Mesenchymal stem cell (in vitro differentiated cells and primary cell): ENCODE results near the gene MYO1D.
A peak's percentile ranks its signal among the peaks of the same experiment; 100 is the strongest.

ENCODE experiments used
- DNase-seq: peaks from one replicate; pipeline ENCODE4 v3.0.0-alpha.2; 2013
- H2AFZ ChIP-seq: one replicate; pipeline ENCODE4 v1.6.1; 2013; ENCODE audit warnings: low read depth, mild to moderate bottlenecking, control low read depth, inconsistent platforms, low read length, moderate library complexity
- H2AK5ac ChIP-seq: 2 replicates; pipeline ENCODE4 v1.6.1; 2013; ENCODE audit warnings: low read length, moderate library complexity, mild to moderate bottlenecking, inconsistent platforms; ENCODE audit not compliant: severe bottlenecking
- H2BK120ac ChIP-seq: one replicate; pipeline ENCODE4 v1.6.1; 2013; ENCODE audit warnings: low read depth, mild to moderate bottlenecking, inconsistent platforms, low read length, moderate library complexity
- H2BK12ac ChIP-seq, 2 experiments: one replicate each; pipeline ENCODE4 v1.6.1; 2013; ENCODE audit warnings: inconsistent platforms in 2 of 2, low read length in 2 of 2, mild to moderate bottlenecking in 2 of 2, moderate library complexity in 2 of 2, control low read depth in 1 of 2
- H2BK15ac ChIP-seq: one replicate; pipeline ENCODE4 v1.6.1; 2013; ENCODE audit warnings: mild to moderate bottlenecking, low read depth, inconsistent platforms; ENCODE audit not compliant: poor library complexity, severe bottlenecking
- H2BK5ac ChIP-seq: 2 replicates; pipeline ENCODE4 v1.6.1; 2013; ENCODE audit warnings: low read depth, mild to moderate bottlenecking, low read length, control low read depth, inconsistent platforms; ENCODE audit not compliant: poor library complexity, severe bottlenecking
- H3K14ac ChIP-seq, 2 experiments: one replicate each; pipeline ENCODE4 v1.6.1; 2013; ENCODE audit warnings: inconsistent platforms in 2 of 2, low read length in 2 of 2, control low read depth in 1 of 2, mild to moderate bottlenecking in 1 of 2, moderate library complexity in 1 of 2
- H3K18ac ChIP-seq, 2 experiments: one replicate each; pipeline ENCODE4 v1.6.1; 2013; ENCODE audit warnings: inconsistent platforms in 2 of 2, low read length in 2 of 2, control low read depth in 1 of 2, low read depth in 1 of 2, mild to moderate bottlenecking in 1 of 2
- H3K23ac ChIP-seq, 2 experiments: one replicate each; pipeline ENCODE4 v1.6.1; 2013; ENCODE audit warnings: inconsistent platforms in 2 of 2, low read length in 2 of 2, mild to moderate bottlenecking in 2 of 2, moderate library complexity in 2 of 2, control low read depth in 1 of 2
- H3K27ac ChIP-seq: 2 replicates; pipeline ENCODE4 v1.5.1; 2013; ENCODE audit warnings: mild to moderate bottlenecking, moderate library complexity, low read length, control low read depth, inconsistent platforms; ENCODE audit not compliant: poor library complexity, severe bottlenecking
- H3K27me3 ChIP-seq, 2 experiments: 2 replicates each; pipeline versions ENCODE4 v1.6.1 to v1.7.0; 2013; ENCODE audit warnings: low read length in 2 of 2, mild to moderate bottlenecking in 2 of 2, moderate library complexity in 2 of 2, control low read depth in 1 of 2, inconsistent platforms in 1 of 2; ENCODE audit not compliant: control insufficient read depth in 1 of 2, insufficient read depth in 1 of 2
- H3K36me3 ChIP-seq, 2 experiments: 2 replicates each; pipeline versions ENCODE4 v1.6.1 to v1.7.0; 2013; ENCODE audit warnings: low read length in 2 of 2, control low read depth in 1 of 2, inconsistent platforms in 1 of 2, low read depth in 1 of 2, mild to moderate bottlenecking in 1 of 2; ENCODE audit not compliant: insufficient read depth in 2 of 2, control insufficient read depth in 1 of 2
- H3K4ac ChIP-seq, 2 experiments: one replicate each; pipeline ENCODE4 v1.6.1; 2013; ENCODE audit warnings: inconsistent platforms in 2 of 2, low read length in 2 of 2, mild to moderate bottlenecking in 2 of 2, moderate library complexity in 2 of 2, control low read depth in 1 of 2, low read depth in 1 of 2
- H3K4me1 ChIP-seq: 2 replicates; pipeline ENCODE4 v1.6.1; 2013; ENCODE audit warnings: low read depth, low read length, control low read depth; ENCODE audit not compliant: control insufficient read depth, insufficient read depth
- H3K4me2 ChIP-seq: 2 replicates; pipeline ENCODE4 v1.6.1; 2013; ENCODE audit warnings: low read length, mild to moderate bottlenecking, inconsistent platforms; ENCODE audit not compliant: poor library complexity, severe bottlenecking
- H3K4me3 ChIP-seq, 2 experiments: 2 replicates each; pipeline versions ENCODE4 v1.5.1 to v1.7.0; 2013; ENCODE audit warnings: low read length in 2 of 2, mild to moderate bottlenecking in 2 of 2, control low read depth in 1 of 2, low read depth in 1 of 2; ENCODE audit not compliant: insufficient read depth in 1 of 2
- H3K79me1 ChIP-seq: replicated peaks from 2 replicates; pipeline ENCODE4 v1.6.1; 2013; ENCODE audit warnings: mild to moderate bottlenecking, control low read depth, low read length, inconsistent platforms; ENCODE audit not compliant: poor library complexity, severe bottlenecking
- H3K9ac ChIP-seq: 2 replicates; pipeline ENCODE4 v1.7.0; 2013; ENCODE audit warnings: mild to moderate bottlenecking, low read length, moderate library complexity
- H3K9me3 ChIP-seq: 2 replicates; pipeline ENCODE4 v1.7.0; 2013; ENCODE audit warnings: mild to moderate bottlenecking, low read length; ENCODE audit not compliant: control insufficient read depth
- H4K8ac ChIP-seq: one replicate; pipeline ENCODE4 v1.6.1; 2013; ENCODE audit warnings: inconsistent platforms, mild to moderate bottlenecking, low read length, moderate library complexity
- H4K91ac ChIP-seq: one replicate; pipeline ENCODE4 v1.6.1; 2013; ENCODE audit warnings: mild to moderate bottlenecking, low read length, inconsistent platforms
- WGBS: methylation state at CpG from one replicate; pipeline ENCODE4 v1.1.7; 2013; ENCODE audit warnings: mixed read lengths; 5-methylcytosine and 5-hydroxymethylcytosine counted together

MYO1D gene

DNA sequence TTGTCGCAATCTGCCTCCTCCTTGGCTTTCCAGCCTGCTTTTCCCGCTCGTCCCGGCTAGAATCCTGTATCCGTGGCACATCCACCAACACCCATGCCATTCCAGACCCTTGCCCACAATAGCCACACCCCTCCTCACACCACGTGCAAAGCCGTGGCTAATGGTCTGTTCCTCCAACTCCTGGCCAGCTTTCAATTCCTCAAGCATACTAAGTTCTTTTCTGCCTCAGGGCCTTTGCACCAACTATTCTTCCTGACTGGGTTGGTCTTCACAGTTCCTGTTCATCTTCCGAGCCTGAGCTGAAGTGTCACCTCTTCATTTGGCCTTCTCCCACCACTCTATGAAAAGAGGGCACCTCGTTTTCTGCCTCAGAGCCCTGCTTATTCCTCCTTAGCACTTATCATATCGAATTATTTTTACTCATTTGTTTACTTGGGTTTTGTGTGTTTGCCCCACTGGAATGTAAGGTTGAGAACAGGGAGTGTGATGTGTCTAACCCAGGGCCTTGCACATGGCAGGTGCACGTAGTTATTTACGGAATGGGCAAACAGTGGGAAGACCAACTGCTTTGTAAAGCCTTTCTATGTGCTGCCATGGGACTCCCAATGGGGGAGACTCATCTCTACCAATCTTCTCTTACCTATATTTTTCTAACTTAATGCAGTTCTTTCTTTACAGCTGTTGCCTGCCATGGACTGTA is 321.2 kb downstream of the MYO1D start:
- no peak overlapping the region for H3K4me2 ChIP-seq
- H3K27me3 ChIP-seq: no peaks in the 10 kb centered on the region
- 93% methylated on average over 11 of the region's 12 CpGs for WGBS
- H3K9me3 ChIP-seq: no peaks in the 10 kb centered on the region
- H3K9ac ChIP-seq: no peak overlapping the region
- H3K4ac ChIP-seq: no peak overlapping the region
- no peaks in the 10 kb centered on the region for H3K79me1 ChIP-seq
- H3K36me3 ChIP-seq: no peaks in the 10 kb centered on the region
- H3K4me3 ChIP-seq: no peak overlapping the region
- no peaks in the 10 kb centered on the region for H3K4me1 ChIP-seq
- no peak overlapping the region for H3K18ac ChIP-seq
- no peak overlapping the region for H2BK15ac ChIP-seq
- no peak overlapping the region for H3K27ac ChIP-seq
- no peak overlapping the region for H2AK5ac ChIP-seq
- DNase-seq: no peak
- no peak overlapping the region for H2BK12ac ChIP-seq
- H3K14ac ChIP-seq: no peak overlapping the region
- no peak overlapping the region for H2BK5ac ChIP-seq
- no peak overlapping the region for H4K91ac ChIP-seq
- H3K23ac ChIP-seq: no peak overlapping the region
- no peak overlapping the region for H2AFZ ChIP-seq
- no peak overlapping the region for H4K8ac ChIP-seq
- H2BK120ac ChIP-seq: no peak overlapping the region

DNA sequence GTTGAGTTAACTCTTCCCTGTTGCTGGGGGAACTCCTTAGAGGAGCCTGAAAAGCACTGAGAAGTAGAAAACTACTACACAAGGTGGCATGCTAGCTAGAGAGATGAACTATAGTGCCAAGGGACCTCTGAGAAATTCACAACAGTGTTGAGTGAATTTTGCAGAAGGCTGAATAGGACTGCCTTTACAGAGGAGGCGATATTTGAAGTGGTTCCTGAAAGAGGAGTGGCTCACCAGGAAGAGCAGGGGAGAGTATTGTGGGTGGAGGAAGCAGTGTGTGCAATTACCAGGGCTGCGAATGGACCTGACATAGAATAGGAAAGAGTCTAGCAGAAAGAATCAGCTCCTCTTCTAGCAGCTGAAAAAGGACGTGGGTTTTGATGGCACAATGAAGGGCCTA is 323.8 kb downstream of the MYO1D start:
- no peak for DNase-seq
- H3K4me2 ChIP-seq: no peak overlapping the region

DNA sequence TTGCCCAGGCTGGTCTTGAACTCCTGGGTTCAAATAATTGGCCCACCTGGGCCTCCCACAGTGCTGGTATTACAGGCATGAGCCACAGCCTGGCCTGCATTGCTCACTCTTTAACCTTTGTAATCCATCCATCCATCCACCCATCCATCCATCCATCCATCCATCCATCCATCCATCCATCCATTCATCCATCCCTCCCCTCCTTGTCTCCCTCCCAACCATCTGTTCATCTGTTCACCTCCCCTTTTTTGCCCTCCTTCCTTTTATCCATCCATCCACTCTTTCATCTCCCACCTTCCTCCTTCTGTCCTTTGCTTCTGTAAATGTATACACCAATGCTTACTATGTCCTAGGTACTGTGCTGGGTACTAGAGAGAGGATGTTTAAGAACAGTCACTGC is 324.6 kb downstream of the MYO1D start:
- no peak overlapping the region for H3K23ac ChIP-seq
- H3K9me3 ChIP-seq: no peaks in the 10 kb centered on the region
- H2BK120ac ChIP-seq: no peak overlapping the region
- H3K18ac ChIP-seq: no peak overlapping the region
- H2AFZ ChIP-seq: no peak overlapping the region
- peak overlapping the region in 1 of 2 experiments; percentile 19 for H3K14ac ChIP-seq
- no peaks in the 10 kb centered on the region for H3K79me1 ChIP-seq
- no peak overlapping the region for H3K4me3 ChIP-seq
- H2BK5ac ChIP-seq: no peak overlapping the region
- no peak overlapping the region for H3K27ac ChIP-seq
- no peak overlapping the region for H4K8ac ChIP-seq
- H3K36me3 ChIP-seq: no peaks in the 10 kb centered on the region
- H3K4me2 ChIP-seq: no peak overlapping the region
- no peak for DNase-seq
- no peak overlapping the region for H2AK5ac ChIP-seq
- no peaks in the 10 kb centered on the region for H3K27me3 ChIP-seq
- no peak overlapping the region for H2BK15ac ChIP-seq
- no peak overlapping the region for H3K4ac ChIP-seq
- H4K91ac ChIP-seq: no peak overlapping the region
- H3K4me1 ChIP-seq: no peaks in the 10 kb centered on the region
- H2BK12ac ChIP-seq: no peak overlapping the region
- no peak overlapping the region for H3K9ac ChIP-seq

More for the DNA sequence above, 323.8 kb downstream of the MYO1D start:
- no peak overlapping the region for H3K18ac ChIP-seq
- no peak overlapping the region for H2BK120ac ChIP-seq
- H3K79me1 ChIP-seq: no peaks in the 10 kb centered on the region
- H3K23ac ChIP-seq: no peak overlapping the region
- no peak overlapping the region for H3K9ac ChIP-seq
- no peaks in the 10 kb centered on the region for H3K27me3 ChIP-seq
- no peak overlapping the region for H3K14ac ChIP-seq
- H2BK15ac ChIP-seq: no peak overlapping the region
- no peaks in the 10 kb centered on the region for H3K36me3 ChIP-seq
- H3K4me1 ChIP-seq: no peaks in the 10 kb centered on the region
- H3K9me3 ChIP-seq: no peaks in the 10 kb centered on the region
- no peak overlapping the region for H4K91ac ChIP-seq
- no peak overlapping the region for H2AK5ac ChIP-seq
- H3K4me3 ChIP-seq: no peak overlapping the region
- no peak overlapping the region for H2BK12ac ChIP-seq
- H3K27ac ChIP-seq: no peak overlapping the region
- 85% methylated on average over 3 of the region's 3 CpGs for WGBS
- H2AFZ ChIP-seq: no peak overlapping the region
- no peak overlapping the region for H2BK5ac ChIP-seq
- no peak overlapping the region for H4K8ac ChIP-seq
- no peak overlapping the region for H3K4ac ChIP-seq

DNA sequence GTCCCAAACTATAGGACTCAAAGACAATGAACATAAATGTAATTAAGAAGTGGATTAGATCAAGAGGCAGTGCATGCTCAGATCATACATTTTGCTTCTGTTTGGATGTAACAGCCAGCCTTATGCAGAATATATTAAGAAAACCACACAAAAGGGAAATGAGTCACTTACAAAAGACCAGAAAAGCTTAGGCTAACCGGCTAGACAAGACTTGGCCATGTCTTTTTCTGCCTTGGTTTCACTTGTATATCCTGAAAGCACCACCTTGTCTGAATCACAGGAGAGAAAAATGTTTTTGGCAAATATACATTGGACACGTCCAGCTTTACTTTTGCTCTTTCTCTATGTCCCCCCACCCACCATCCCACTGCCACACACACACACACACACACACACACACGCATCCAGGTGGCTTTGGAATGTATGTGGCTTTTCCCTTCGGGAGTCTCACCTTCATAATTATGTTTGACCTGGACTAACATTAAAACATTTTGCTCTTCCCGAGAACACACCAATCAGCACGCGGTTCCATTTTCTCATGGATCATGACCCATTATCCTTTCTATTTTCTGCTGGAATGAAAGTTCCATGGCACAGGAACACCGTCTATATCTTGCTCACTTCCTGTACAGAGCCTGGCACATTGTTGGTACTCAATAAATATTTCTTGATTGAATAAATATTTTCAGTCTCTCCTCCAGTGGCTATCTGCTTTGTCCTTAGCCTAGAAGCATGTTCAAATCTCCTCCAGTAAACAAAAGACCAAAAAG is 325.6 kb downstream of the MYO1D start:
- 73% methylated on average over 8 of the region's 8 CpGs for WGBS
- Histone ChIP-seq H3K27ac (no peak overlapping the region), H3K27me3 (peaks cover 0 to under 1% of the 10 kb centered on the region in 2 experiments), H4K91ac (no peak overlapping the region), H3K4ac (no peak overlapping the region), H3K4me2 (no peak overlapping the region), H2AK5ac (no peak overlapping the region), H2BK15ac (no peak overlapping the region), H3K4me1 (no peaks in the 10 kb centered on the region), H2BK12ac (no peak overlapping the region), H3K4me3 (no peak overlapping the region), H3K79me1 (no peaks in the 10 kb centered on the region), H3K23ac (no peak overlapping the region), H3K18ac (no peak overlapping the region), H2AFZ (no peak overlapping the region), H3K9ac (no peak overlapping the region), H3K14ac (no peak overlapping the region), H3K9me3 (no peaks in the 10 kb centered on the region), H3K36me3 (no peaks in the 10 kb centered on the region), H2BK120ac (no peak overlapping the region), H4K8ac (no peak overlapping the region), H2BK5ac (no peak overlapping the region)
- DNase-seq: peak; percentile 52
